HCT116 (cell line): Measurements from ENCODE around the gene INS. TPM values are rescaled to one million over a fixed set of nuclear protein-coding genes. Genes with fewer than 3 reads are reported as not detected.

Experiments
- ATAC-seq: fragments of 200-7000 bp; cut with Tn5 transposase; 2 replicates; pipeline ENCODE4 v1.9.1; 2020; ENCODE audit warnings: mild to moderate bottlenecking, moderate library complexity
- BruUV-seq: library from RNA; stranded (reverse); fragments of 400-500 nt; replicated peaks from 2 replicates; lab custom pipeline; 2021; lab: Mats Ljungman, UMichigan
- CTCF ChIA-PET: fragments of 300-600 bp; sonication (Branson Sonifier 250); formaldehyde crosslinking; loops from one replicate; lab custom pipeline; 2021; ENCODE audit warnings: antibody characterized with exemption; lab: Charles Lee
- POLR2A ChIA-PET: fragments of 300-600, 350-600 bp; sonication (Branson Sonifier 250); formaldehyde crosslinking; loops from one replicate; lab custom pipeline; 2021; ENCODE audit warnings: antibody characterized with exemption; lab: Charles Lee
- RAD21 ChIA-PET, 2 experiments: fragments of 300-600 bp; sonication (Branson Sonifier 250); formaldehyde crosslinking; loops; one replicate each; lab custom pipeline; 2023; ENCODE audit warnings: low total read pairs in 2 of 2; ENCODE audit not compliant: uncharacterized antibody in 2 of 2, unreplicated experiment in 2 of 2, low non-redundant PET in 1 of 2; lab: Charles Lee
- DNase-seq: peaks from one replicate; pipeline ENCODE4 v3.0.0-alpha.2; 2010; ENCODE audit warnings: low read depth, low spot score
- H2AFZ ChIP-seq: fragments of 200-600 bp; shearing (Covaris generic), sonication (generic); 2 replicates; pipeline ENCODE4 v1.6.1; 2017; ENCODE audit warnings: low read depth, mixed run types, mixed read lengths, antibody characterized with exemption, low read length; ENCODE audit not compliant: poor library complexity, severe bottlenecking
- H3K27ac ChIP-seq: 2 replicates; pipeline ENCODE4 v1.5.1; 2012; ENCODE audit warnings: low read depth, low read length
- H3K27me3 ChIP-seq: fragments of 200-600 bp; sonication (generic); 2 replicates; pipeline ENCODE4 v1.6.1; 2016; ENCODE audit warnings: mixed run types, low read length, mixed read lengths; ENCODE audit not compliant: insufficient read depth
- H3K36me3 ChIP-seq, 2 experiments: fragments of 200-500 bp in 1 of 2; fragments of 200-600 bp in 1 of 2; sonication (Bioruptor generic) in 1 of 2; sonication (generic) in 1 of 2; 2 replicates each; pipeline versions ENCODE4 v1.5.1 to v1.6.1; 2014 to 2016; ENCODE audit warnings: low read length in 2 of 2, inconsistent platforms in 1 of 2, mixed read lengths in 1 of 2, mixed run types in 1 of 2; ENCODE audit not compliant: insufficient read depth in 2 of 2, control insufficient read depth in 1 of 2
- H3K4me1 ChIP-seq, 2 experiments: fragments of 200-600 bp in 1 of 2; sonication (generic) in 1 of 2; 2 replicates each; pipeline versions ENCODE4 v1.5.1 to v1.6.1; 2012 to 2017; ENCODE audit warnings: low read length in 2 of 2, inconsistent platforms in 1 of 2, mild to moderate bottlenecking in 1 of 2, mixed read lengths in 1 of 2, mixed run types in 1 of 2, moderate library complexity in 1 of 2; ENCODE audit not compliant: insufficient read depth in 2 of 2, control insufficient read depth in 1 of 2
- H3K4me2 ChIP-seq: fragments of 200-600 bp; sonication (generic); 2 replicates; pipeline ENCODE4 v1.6.1; 2017; ENCODE audit warnings: mixed run types, low read length, mixed read lengths
- H3K4me3 ChIP-seq, 2 experiments: fragments of 200-600 bp in 1 of 2; sonication (generic) in 1 of 2; replicated peaks in 1 of 2; 2 replicates each; pipeline ENCODE4 v1.5.1; 2011 to 2016; ENCODE audit warnings: low read length in 2 of 2, control low read depth in 1 of 2, low read depth in 1 of 2, mild to moderate bottlenecking in 1 of 2, mixed read lengths in 1 of 2, mixed run types in 1 of 2
- H3K79me2 ChIP-seq: fragments of 200-600 bp; sonication (generic); 2 replicates; pipeline ENCODE4 v1.6.1; 2017; ENCODE audit warnings: mild to moderate bottlenecking, mixed run types, low read length, moderate library complexity, mixed read lengths; ENCODE audit not compliant: insufficient read depth
- H3K9ac ChIP-seq: fragments of 200-600 bp; sonication (generic); 2 replicates; pipeline ENCODE4 v1.6.1; 2016; ENCODE audit warnings: low read length, mixed read lengths
- H3K9me2 ChIP-seq: fragments of 200-600 bp; sonication (generic), shearing (Covaris generic); 2 replicates; pipeline ENCODE4 v1.6.1; 2017; ENCODE audit warnings: mixed run types, mild to moderate bottlenecking, moderate library complexity; ENCODE audit not compliant: insufficient read depth
- H3K9me3 ChIP-seq, 2 experiments: fragments of 200-500 bp in 1 of 2; fragments of 200-600 bp in 1 of 2; sonication (Bioruptor generic) in 1 of 2; sonication (generic) in 1 of 2; 2 replicates each; pipeline ENCODE4 v1.6.1; 2014 to 2017; ENCODE audit warnings: low read length in 2 of 2, mixed read lengths in 2 of 2, inconsistent platforms in 1 of 2, low read depth in 1 of 2, mild to moderate bottlenecking in 1 of 2, mixed run types in 1 of 2, moderate library complexity in 1 of 2; ENCODE audit not compliant: control insufficient read depth in 1 of 2, insufficient read depth in 1 of 2
- H4K20me1 ChIP-seq: fragments of 200-600 bp; sonication (generic), shearing (Covaris generic); 2 replicates; pipeline ENCODE4 v1.6.1; 2017; ENCODE audit warnings: mixed run types, mild to moderate bottlenecking, moderate library complexity; ENCODE audit not compliant: insufficient read depth
- ELF1 ChIP-seq: IDR thresholded peaks from 2 replicates; pipeline ENCODE4 v1.6.1; 2012; ENCODE audit warnings: low read depth, borderline replicate concordance
- POLR2AphosphoS5 ChIP-seq: IDR thresholded peaks from 2 replicates; pipeline ENCODE4 v1.6.1; 2011; ENCODE audit warnings: mild to moderate bottlenecking, low read depth, low read length, moderate library complexity
- RAD21 ChIP-seq: IDR thresholded peaks from 2 replicates; pipeline ENCODE4 v1.6.1; 2012; ENCODE audit warnings: low read depth, mild to moderate bottlenecking
- YY1 ChIP-seq: IDR thresholded peaks from 2 replicates; pipeline ENCODE4 v1.6.1; 2011; ENCODE audit warnings: low read length, low read depth, moderate library complexity, mild to moderate bottlenecking; ENCODE audit not compliant: insufficient replicate concordance; ENCODE audit errors: extremely low read depth
- ZNF274 ChIP-seq: fragments of 200-500 bp; sonication (Bioruptor generic); IDR thresholded peaks from 2 replicates; pipeline ENCODE4 v1.6.1; 2014; ENCODE audit warnings: mild to moderate bottlenecking, low read depth, low read length, inconsistent platforms
- intact Hi-C: fragments of 100-400 bp; cut with micrococcal nuclease; formaldehyde crosslinking; loops from 2 replicates; pipeline ENCODE4 v1.10.0; 2022
- total RNA-seq: library from RNA; stranded (reverse); gene quantifications from one replicate; pipeline ENCODE4 v1.2.1, GENCODE V29; 2021; ENCODE audit not compliant: unreplicated experiment
- TF ChIP-seq, protein P1 (sequence below): IDR thresholded peaks from 2 replicates; pipeline ENCODE4 v1.6.1; 2011; ENCODE audit warnings: mild to moderate bottlenecking, low read length, moderate library complexity; ENCODE audit not compliant: insufficient replicate concordance; ENCODE audit errors: extremely low read depth
- TF ChIP-seq, protein P2 (sequence below): IDR thresholded peaks from 2 replicates; pipeline ENCODE4 v1.6.1; 2012

Gene INS
- total RNA-seq, 1 experiment from 2014 or later = 0.44 TPM

DNA sequence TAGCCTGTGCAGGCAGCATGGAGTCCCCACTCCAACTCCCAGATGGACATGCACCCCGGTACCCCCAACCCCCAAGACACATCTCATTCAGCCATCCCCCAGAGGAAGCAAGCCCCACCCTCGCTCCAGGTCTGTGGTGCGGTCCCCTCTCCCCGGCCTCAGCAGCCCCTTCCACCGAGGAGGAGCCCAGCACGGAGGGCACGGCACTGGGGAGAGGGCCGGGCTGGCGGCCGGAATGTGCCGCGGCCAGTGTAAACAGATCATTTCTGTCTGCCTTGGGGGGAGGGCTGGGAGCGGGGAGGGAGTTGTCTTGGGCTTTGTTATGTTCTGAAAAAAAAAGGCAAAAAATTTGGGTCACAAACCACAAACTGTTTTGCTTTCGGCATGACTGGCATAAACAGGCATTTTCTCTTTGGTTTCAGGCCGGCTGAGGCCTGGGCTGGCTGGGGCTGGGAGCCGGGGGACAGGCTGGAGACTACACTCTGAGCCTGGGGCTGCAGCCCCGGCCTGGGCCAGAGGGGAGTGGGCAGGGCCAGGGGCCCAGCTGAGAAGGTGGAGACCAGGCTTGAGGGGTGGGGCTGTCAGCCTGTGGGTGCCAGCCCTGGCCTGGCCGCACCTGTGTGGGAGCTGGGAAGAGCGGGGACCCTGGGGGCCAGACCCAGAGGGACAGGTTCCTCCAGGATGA is 38.6 kb downstream of the INS start:
- Histone ChIP-seq H3K27me3 (no peaks in the 10 kb centered on the region), H3K4me1 (no peaks in the 10 kb centered on the region), H3K79me2 (no peaks in the 10 kb centered on the region)
- BruUV-seq = no TSS peak
- CTCF ChIA-PET = no interaction called here
- TF ChIP-seq, protein P1, sequence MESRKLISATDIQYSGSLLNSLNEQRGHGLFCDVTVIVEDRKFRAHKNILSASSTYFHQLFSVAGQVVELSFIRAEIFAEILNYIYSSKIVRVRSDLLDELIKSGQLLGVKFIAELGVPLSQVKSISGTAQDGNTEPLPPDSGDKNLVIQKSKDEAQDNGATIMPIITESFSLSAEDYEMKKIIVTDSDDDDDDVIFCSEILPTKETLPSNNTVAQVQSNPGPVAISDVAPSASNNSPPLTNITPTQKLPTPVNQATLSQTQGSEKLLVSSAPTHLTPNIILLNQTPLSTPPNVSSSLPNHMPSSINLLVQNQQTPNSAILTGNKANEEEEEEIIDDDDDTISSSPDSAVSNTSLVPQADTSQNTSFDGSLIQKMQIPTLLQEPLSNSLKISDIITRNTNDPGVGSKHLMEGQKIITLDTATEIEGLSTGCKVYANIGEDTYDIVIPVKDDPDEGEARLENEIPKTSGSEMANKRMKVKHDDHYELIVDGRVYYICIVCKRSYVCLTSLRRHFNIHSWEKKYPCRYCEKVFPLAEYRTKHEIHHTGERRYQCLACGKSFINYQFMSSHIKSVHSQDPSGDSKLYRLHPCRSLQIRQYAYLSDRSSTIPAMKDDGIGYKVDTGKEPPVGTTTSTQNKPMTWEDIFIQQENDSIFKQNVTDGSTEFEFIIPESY = no peak
- TF ChIP-seq ELF1 (no peak), YY1 (no peak), POLR2AphosphoS5 (no peak), ZNF274 (no peak), RAD21 (no peak)
- TF ChIP-seq, protein P2, sequence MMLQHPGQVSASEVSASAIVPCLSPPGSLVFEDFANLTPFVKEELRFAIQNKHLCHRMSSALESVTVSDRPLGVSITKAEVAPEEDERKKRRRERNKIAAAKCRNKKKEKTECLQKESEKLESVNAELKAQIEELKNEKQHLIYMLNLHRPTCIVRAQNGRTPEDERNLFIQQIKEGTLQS = no peak
- TF ChIP-seq, all 23 proteins: peak for 0
- no peak overlapping the region for H3K27ac ChIP-seq
- no peaks in the 10 kb centered on the region for H3K36me3 ChIP-seq
- no peak overlapping the region for H3K4me2 ChIP-seq
- no peak overlapping the region for H2AFZ ChIP-seq
- H3K9me2 ChIP-seq = no peaks in the 10 kb centered on the region
- RAD21 ChIA-PET = no interaction called here
- ATAC-seq = no peak
- no peak overlapping the region for H3K9ac ChIP-seq
- 0 out of 4 replicates have a peak, but pooled peaks cover 0 to 2% of the 10 kb centered on the region in 2 experiments for H3K9me3 ChIP-seq
- intact Hi-C loops = no loop called here
- POLR2A ChIA-PET = no interaction called here
- H4K20me1 ChIP-seq = no peaks in the 10 kb centered on the region
- no peak for DNase-seq
- H3K4me3 ChIP-seq = no peak overlapping the region
